ENCODE results near the gene NYNRIN. TPM values are rescaled to one million over a fixed set of nuclear protein-coding genes. Genes with fewer than 3 reads are reported as not detected.
"Not testable (repeated sequence)": the region's sequence is repeated elsewhere in the genome, so short reads cannot be mapped to it uniquely, and the experiment has no call there.

The NYNRIN gene
- 0.36 and 0.39 TPM in 2 replicates for total RNA-seq (2014; rRNA removed; shearing (Covaris generic))

DNA sequence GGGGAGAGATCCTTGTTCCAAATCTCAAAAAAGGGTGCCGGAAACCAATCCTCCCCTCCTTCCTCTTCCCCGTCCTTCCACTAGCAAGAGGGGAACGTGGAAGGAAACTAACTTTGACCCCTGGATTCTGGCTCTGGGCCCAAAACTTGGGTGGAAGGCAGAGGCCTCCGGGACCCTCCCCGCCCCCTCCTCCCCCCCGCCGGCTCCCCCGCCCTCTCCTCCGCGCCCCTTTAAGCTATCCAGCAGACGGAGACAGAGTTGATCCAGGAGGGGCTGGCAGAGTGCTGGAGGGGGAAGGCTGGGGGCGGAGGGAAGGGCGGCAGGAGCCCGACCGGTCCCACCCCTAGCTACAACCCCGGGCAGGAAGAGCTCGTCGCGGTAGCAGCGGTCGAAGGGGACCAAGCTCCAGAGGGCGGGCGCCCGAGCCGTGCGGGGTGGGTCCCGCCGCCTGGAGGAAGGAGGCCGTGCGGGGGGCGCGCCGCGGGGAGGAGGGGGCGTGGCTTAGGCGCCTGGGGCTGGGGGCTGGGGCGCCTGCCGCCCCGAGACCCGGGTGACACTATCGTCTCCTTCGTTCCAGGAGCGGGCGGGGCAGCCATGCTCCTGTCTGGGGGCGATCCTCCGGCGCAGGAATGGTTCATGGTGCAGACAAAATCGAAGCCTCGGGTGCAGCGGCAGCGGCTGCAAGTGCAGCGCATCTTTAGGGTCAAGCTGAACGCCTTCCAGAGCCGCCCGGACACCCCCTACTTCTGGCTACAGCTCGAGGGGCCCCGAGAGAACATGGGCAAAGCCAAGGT lies at the start of gene NYNRIN:
TSS of gene NYNRIN (plus strand) at position 351 of the 794 bp plus-strand sequence. CDS start at position 595, 244 bp downstream.
- peak; percentile 17 for DNase-seq (ENCODE audit: low read depth)

DNA sequence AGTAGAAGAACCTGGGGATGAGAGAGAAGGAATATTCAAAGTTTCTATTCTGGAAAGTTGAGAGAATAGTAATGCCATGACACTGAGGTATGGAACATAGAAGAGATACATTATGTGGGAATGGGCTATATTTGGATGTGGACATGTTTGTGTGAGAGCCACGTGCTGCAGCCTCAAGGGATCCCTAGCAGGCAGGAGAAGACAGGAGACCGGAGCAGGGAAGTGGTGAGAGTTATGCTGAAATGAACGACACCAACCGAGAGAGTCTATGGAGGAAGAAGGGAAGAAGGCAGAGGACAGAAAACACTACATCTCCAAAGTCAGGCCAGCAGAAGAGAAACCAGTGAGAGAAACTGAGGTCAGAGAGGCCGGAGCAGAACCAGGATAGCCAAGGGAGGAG lies 49.1 kb upstream of the NYNRIN start:
- DNase-seq (ENCODE audit: low read depth): no peak

DNA sequence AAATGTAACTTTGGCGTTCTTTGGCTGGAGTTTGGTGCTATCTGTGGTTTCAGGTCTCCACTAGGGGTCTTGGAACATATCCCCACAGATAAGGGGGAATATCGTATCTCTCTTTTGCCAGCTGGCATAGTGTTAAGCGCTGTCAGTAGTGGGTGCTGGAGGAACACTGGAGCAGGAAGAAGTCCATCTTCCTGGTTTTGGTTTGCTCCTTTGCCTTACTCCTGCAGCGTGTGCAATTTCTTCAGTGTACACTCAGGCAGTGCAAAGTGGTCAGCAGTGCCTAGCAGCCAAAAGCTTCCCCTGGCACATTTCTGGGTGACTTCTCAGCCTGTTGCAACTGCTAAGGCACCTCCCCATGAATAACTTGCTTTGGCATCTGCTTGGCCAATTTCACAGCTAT lies 47.3 kb upstream of the NYNRIN start:
- DNase-seq (ENCODE audit: low read depth): peak; percentile 36

DNA sequence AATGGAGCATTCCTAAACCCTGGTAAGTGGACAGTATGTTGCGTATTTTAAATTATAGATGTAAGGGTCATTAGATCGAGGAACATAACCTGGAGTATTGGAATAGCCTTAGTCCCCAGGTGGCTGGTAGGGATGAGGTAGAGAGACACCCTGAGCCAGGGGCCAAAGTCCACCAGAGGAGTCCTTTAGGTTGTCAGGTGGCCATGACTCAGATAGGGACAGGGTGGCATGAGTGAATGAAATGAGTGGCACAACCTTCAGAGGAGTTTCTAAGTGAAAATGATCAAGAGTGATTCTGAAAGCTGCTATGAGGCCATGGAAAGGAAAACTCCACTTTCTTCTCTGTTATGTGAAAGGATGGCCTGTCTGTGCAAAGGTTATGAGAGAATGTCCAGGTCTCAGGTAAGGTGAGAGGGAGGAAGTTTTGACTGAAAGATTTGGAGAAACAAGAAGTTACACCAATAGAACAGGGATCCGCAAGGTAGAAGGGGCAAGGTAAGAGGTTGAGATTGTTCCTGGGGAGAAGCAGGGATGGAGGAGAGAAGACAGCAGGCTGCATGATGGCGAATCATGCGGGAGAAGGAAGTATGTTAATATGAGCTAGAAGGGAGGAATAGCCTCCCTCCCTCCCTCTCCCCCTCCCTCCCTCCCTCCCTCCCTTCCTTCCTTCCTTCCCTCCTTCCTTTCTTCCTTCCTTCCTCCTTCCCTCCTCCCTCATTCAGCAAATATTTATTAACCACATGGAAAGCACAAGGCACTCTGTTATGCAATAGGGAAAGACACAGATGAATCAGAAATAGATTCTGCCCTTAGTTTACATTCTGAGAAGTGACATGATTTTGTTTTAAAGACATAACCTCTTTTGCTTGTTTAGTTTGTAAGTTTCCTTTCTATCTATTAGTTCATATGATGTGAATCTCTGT lies 45.0 kb upstream of the NYNRIN start:
- no peak for DNase-seq (ENCODE audit: low read depth)

DNA sequence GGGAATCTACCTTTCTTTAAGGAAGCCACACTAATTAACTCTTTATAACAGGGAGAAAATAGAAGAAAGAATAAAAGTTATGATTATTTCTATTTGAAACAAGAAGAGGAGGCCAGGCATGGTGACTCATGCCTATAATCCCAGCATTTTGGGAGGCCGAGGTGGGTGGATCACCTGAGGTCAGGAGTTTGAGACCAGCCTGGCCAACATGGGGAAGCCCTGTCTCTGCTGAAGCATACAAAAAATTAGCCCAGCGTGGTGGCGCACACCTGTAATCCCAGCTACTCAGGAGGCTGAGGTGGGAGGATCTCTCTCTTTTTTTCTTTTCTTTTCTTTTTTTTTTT lies 44.3 kb upstream of the NYNRIN start:
- DNase-seq (ENCODE audit: low read depth): not testable (repeated sequence)

DNA sequence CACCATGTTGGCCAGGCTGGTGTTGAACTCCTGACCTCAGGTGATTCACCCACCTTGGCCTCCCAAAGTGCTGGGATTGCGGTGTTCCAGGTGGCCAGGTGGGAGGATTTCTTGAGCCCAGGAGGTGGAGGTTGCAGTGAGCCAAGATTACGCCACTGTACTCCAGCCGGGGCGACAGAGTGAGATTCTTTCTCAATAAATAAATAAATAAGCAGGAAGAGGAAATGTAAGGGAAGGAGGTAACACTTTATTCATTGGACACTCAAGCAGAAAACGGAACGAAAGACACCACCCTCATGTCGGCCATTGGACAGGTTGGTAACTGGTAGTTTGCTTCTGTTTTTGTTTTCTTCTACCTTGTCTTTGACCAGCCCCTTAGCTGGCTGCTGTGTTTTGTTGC lies 43.8 kb upstream of the NYNRIN start:
- no peak for DNase-seq (ENCODE audit: low read depth)

DNA sequence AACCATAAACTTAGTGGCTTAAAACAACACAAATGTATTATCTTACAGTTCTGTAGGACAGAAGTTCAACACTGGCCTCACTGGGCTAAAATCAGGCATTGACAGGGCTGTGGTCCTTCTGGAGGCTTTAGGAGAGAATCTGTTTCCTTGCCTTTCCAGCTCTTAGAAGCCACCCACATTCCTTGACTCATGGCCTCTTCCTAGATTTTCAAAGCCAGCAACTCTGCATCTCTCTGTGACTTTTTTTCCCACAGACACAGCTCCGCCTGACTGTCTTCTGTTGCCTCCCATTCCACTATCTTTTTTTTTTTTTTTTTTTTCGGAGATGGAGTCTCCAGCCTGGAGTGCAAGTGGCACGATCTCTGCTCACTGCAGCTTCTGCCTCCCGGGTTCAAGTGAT lies 42.6 kb upstream of the NYNRIN start:
- no peak for DNase-seq (ENCODE audit: low read depth)

DNA sequence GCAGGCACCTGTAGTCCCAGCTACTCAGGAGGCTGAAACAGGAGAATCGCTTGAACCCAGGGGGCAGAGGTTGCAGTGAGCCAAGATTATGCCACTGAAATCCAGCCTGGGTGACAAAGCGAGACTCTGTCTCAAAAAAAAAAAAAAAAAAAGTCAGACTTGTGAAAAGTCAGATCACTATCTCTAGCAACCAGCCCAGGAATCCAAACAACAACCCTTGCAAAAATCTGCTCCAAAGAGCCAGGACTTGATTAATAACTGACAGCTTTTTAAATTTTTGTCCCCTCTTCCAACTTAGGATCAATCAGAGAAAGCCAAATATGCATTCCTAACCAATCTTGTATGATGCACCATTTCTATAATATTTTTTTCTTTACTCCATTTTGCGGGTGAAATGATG lies 38.5 kb upstream of the NYNRIN start:
- DNase-seq (ENCODE audit: low read depth): no peak

DNA sequence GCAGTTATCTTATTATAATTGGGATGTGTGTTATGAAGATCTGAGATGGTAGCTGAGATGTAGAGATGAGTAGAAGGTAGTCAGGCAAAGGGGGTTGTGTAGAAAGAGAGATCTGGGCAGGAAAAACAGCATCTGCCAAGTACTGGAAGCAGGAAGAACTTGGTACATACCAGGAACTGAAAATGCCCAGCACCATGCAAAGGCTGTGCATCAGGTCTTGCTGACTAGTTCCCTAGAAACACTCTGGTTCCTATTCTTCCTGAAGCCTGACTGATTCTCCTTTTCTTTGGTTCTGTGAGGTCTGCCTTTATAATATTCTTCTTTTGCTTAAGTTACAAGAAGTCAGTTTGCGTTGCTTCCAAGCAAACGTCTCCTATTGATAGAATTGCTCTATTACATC lies 37.5 kb upstream of the NYNRIN start:
- DNase-seq (ENCODE audit: low read depth): no peak

DNA sequence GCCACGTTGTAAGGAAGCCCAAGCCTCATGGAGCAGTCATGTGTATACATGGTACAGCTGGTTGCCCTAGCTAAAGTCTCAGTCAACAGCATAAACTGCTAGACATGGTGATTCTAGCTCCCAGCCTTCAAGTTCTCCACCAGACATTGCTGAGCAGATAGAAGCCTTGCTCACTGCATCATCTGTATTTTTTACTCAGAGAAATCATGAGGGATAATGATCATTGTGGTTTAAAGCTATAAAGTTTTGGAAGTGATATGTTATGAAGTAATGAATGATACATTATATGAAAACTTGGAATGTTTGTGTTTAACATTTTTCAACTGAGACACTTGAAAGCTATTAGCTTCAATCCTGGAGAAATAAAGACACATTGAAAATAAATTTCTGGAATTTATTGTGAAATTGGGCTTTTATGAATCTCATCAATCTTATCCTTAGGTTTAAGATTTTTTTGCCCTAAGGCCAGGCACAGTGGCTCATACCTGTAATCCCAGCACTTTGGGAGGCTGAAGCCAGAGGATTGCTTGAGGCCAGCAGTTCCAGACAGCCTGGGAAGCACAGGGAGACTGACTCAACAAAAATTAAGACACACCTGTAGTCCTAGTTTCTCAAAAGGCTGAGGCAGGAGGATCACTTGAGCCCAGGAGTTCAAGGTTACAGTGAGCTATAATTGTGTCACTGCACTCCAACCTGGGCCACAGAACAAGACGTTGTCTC lies 36.4 kb upstream of the NYNRIN start:
- DNase-seq (ENCODE audit: low read depth): no peak

DNA sequence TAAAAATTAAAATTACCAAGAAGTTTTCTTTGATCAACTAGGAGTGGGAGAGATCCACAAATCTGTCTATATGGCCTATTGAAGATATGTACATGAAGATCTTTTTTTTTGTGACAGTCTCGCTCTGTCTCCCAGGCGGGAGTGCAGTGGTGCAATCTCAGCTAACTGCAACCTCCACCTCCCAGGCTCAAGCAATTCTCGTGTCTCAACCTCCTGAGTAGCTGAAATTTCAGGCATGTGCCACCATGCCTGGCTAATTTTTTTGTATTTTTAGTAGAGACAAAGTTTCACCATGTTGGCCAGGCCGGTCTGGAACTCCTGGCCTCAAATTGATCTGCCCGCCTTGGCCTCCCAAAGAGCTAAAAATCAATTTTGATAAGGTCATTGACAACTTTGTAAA lies 35.4 kb upstream of the NYNRIN start:
- DNase-seq (ENCODE audit: low read depth): no peak

DNA sequence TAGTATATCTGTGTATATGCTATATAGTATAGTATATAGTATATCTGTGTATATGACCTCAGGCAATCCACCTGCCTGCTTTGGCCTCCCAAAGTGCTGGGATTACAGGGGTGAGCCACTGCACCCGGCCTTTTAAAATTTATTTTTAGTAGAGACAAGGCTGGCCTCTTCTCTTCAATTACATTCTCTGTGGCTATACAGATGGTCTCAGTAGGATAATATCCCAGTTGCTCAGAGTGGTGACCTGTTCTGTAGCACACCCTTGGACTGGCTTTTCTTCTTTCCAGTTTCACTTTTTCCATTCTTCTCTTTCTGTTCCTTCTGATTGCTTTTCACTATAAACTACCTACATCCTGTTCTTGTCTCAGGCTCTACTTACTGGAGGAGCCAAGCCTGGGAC lies 34.0 kb upstream of the NYNRIN start:
- DNase-seq (ENCODE audit: low read depth): no peak

DNA sequence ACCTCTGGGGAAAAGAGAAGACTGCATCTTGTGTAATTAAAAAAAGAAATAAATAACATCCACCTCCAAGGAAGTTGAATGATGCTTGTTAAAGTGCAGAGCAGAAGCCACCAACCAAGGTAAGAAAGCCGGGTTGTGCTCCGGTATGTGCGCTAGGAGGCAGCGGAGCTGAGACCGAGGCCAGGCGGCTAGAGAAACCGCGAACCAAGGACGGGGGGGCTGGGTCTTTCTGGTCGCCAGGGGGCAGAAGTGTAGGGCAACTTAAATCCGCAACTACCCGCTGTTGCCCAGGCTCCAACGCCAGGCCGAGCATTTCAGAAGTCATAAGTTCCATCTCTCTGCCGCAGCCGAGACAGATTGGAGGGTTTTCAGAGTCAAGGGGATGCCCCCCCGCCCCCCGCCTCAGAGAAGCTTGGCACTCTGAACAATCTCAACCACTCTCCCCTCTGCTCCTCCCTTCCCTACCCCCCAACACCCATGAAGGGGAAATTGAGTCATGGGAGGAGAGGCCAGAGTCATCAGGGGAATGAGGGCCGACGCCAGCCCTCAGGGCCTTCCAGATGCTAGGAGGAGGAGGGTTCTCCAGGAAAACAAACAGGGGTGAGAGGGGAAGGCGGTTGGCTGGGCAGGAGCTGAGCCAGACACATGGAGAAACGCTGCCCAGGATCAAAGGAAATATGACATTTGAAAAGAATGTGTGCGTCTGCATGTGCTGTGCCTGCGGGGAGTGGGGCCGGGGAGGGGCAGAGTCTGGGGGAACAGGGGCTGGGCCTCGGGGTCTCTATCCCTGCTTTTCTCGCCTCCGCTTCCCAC lies 33.0 kb upstream of the NYNRIN start:
- DNase-seq (ENCODE audit: low read depth): peak; percentile 91

DNA sequence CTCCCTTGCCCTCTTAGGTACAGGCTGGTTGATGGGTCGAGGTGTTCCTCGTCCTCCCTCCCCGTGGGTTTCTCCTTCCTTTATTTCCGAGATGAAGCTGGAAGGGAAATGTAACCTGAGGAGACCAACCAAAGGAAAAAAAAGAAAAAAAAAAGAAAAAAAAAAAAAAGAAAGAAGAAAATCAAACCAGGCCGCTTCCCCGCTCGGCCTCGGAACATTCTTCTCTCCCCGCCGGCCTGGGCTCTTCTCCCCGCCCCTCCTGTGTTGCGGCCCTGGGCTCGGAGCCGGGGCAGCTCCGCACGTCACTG lies 32.4 kb upstream of the NYNRIN start:
- no peak for DNase-seq (ENCODE audit: low read depth)

DNA sequence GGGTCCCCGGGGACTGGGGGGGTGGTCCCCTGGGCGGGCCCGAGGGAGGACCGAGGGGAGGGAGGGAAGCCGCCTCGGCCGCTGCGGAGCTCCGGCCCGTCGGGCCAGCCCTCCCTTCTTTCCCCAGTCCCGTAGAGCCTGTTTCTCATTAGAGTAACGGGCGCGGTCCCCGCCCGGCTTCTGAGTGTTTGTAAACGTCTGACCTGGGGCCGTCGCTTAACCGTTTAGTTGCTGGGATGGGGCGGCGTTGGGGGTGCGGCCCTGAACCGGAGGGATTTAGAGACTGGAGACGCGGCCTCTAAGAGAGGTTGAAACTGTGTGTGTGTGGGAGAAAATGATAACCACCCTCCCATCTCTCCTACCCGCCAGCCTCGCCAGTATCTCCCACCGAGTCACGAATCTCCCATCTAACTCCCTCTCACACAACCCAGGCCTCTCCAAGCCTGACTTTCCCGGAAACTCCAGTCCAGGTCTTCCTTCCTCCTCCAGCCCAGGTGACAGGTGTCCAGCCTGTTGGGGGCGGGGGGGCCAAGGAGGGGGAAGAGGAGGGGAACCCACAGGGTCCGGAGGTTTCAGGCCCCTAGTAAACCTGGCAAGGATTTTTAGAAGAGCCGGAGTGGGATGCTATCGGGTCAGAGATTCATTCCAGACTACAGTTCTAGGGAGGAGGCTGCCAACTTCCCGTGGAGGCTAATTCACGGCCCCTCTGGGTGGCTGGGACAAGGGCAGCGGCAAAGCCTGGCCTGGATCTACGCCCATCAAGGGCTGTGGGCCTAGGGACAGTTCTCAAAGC lies 31.9 kb upstream of the NYNRIN start:
- peak; percentile 91 for DNase-seq (ENCODE audit: low read depth)

DNA sequence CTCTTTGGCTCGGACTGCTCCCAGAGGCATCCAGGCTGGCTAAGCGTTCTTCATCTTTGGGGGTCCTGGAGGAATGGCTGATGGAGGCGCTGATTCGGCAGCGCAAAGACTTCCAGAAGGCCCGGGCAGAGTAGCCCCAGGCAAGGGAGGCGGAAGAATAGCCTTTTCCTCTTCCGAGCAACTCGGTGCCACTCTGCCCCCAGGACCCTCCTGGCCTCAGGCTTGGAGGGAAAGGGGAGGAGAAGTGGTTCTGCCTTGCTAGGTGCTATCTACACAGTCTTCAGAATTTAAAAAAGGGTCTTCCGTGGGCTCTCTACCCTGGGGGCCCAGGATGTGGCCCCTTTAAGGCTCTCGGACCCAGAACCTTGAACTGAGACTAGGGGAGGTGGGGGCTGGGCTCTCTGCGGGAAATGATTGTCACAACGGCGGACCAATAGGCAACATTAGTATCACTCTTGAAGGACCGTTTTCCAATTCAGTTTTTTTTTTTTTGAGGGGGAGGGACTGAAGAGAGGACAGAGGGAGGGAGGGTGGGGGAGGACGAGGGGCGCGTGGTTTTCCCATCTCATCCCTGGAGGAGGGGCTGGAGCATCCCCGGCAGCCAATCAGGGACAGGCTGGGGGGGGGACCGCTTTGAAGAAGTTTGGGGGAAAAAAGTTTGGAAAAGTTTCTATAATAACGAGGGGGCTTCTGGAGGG lies 31.1 kb upstream of the NYNRIN start, which contains the start of gene NFATC4:
TSS of gene NFATC4 (plus strand) at position 671 of the 698 bp plus-strand sequence. CDS start 157 bp downstream, outside the sequence.
- DNase-seq (ENCODE audit: low read depth): peak; percentile 92

DNA sequence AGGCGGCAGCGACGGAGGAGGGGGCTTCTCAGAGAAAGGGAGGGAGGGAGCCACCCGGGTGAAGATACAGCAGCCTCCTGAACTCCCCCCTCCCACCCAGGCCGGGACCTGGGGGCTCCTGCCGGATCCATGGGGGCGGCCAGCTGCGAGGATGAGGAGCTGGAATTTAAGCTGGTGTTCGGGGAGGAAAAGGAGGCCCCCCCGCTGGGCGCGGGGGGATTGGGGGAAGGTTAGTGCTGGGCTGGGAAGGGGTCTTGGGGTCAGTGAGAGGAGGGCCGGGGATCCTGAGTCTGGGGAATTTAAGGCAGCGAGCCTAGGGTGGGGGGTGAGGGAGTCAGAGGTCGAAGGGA lies 30.6 kb upstream of the NYNRIN start:
- DNase-seq (ENCODE audit: low read depth): no peak

DNA sequence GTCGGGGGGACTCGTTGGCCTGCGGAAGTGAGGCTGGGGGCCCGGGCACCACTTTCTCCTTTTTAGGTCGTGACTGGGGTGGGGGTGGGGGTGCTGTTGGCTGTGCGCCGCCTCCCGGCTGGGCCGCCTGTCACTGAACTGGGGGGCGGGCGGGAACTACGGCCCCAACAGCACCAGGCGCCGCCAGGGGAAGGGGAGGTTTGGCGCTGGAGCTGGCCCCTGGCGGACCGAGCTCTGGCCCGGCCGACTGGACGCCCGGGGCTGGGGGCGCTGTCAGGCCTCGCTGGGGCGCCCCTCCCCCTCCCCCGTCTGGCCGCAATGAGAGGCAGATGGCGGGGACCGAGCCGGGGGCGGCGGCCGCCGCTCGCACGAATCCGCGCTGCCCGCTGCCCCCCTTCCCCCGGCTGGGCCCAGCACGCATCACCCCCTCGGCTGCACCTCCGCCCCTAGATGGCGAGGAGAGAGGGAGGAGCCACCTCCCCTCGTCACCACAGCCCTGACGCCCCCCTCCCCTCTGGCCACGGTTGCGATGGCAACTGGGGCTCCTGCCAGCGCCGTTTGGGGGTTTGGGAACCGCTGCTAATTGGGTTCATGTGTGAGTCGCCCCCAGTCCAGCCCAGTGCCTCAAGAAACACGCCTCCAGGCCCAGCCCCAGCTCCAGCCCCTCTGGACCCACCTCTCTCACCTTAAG lies 30.1 kb upstream of the NYNRIN start:
- DNase-seq (ENCODE audit: low read depth): peak; percentile 78

DNA sequence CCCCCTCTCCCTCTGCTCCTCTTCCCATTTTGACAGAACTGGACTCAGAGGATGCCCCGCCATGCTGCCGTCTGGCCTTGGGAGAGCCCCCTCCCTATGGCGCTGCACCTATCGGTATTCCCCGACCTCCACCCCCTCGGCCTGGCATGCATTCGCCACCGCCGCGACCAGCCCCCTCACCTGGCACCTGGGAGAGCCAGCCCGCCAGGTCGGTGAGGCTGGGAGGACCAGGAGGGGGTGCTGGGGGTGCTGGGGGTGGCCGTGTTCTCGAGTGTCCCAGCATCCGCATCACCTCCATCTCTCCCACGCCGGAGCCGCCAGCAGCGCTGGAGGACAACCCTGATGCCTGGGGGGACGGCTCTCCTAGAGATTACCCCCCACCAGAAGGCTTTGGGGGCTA lies 29.3 kb upstream of the NYNRIN start:
- no peak for DNase-seq (ENCODE audit: low read depth)

Data from RPMI7951 (cell line).